Activated naive CD8-positive, alpha-beta T cell treated with anti-CD3 and anti-CD28 coated beads for 36 hours (primary cell): Measurements from ENCODE around the gene MTREX. TPM values are rescaled to one million over a fixed set of nuclear protein-coding genes. Genes with fewer than 3 reads are reported as not detected.

Experiments used
- DNase-seq: peaks from one replicate; pipeline ENCODE4 v3.0.0; 2021
- H3K27ac Mint-ChIP-seq: one replicate; pipeline ENCODE4 v1.8.0; 2022; ENCODE audit warnings: mild to moderate bottlenecking, moderate library complexity, mixed read lengths
- H3K27me3 Mint-ChIP-seq: one replicate; pipeline ENCODE4 v1.8.0; 2022; ENCODE audit warnings: mild to moderate bottlenecking, mixed read lengths
- H3K36me3 Mint-ChIP-seq: one replicate; pipeline ENCODE4 v1.8.0; 2021; ENCODE audit warnings: mild to moderate bottlenecking, mixed read lengths
- H3K4me1 Mint-ChIP-seq: one replicate; pipeline ENCODE4 v1.8.0; 2021; ENCODE audit warnings: mixed read lengths
- H3K4me3 Mint-ChIP-seq: one replicate; pipeline ENCODE4 v1.8.0; 2022; ENCODE audit warnings: mild to moderate bottlenecking, moderate library complexity, mixed read lengths
- H3K9me3 Mint-ChIP-seq: one replicate; pipeline ENCODE4 v1.8.0; 2022; ENCODE audit warnings: mixed read lengths
- total RNA-seq, 2 experiments: library from RNA; stranded (reverse); gene quantifications; one replicate each; pipeline ENCODE4 v1.2.3, GENCODE V29; 2021

Gene MTREX
- total RNA-seq, 2 experiments from 2014 or later: 96.6 to 107 TPM

DNA sequence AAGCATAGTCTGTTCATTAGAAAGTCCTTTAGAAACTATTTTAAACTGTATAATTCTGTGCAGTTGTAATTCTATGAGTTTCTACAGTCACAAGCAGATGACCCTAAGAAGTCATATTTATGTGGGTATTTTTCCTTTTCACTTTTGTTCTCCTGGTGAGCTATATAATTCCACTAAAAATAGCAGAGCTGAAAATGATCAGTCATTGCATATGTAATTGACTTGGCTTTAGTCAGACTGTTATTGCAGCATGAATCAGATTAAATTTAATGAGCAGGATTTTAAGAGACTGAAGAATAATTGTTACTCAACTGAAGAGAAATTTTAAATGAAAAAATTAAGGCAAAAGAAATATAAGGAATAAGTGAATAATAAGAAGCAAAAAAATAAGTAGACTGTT is 108.5 kb downstream of the MTREX start:
- H3K27ac Mint-ChIP-seq: no peak overlapping the region
- H3K4me3 Mint-ChIP-seq: no peak overlapping the region
- peaks cover 6% of the 10 kb centered on the region for H3K4me1 Mint-ChIP-seq
- no peak for DNase-seq
- H3K36me3 Mint-ChIP-seq: peaks cover 21% of the 10 kb centered on the region
- H3K9me3 Mint-ChIP-seq: no peaks in the 10 kb centered on the region
- H3K27me3 Mint-ChIP-seq: no peaks in the 10 kb centered on the region

- Mint-ChIP-seq H3K9me3 (no peaks in the 10 kb centered on the region), H3K4me1 (peaks cover 4% of the 10 kb centered on the region), H3K27me3 (no peaks in the 10 kb centered on the region), H3K27ac (no peak overlapping the region), H3K4me3 (no peak overlapping the region), H3K36me3 (peaks cover 42% of the 10 kb centered on the region)
- DNase-seq: no peak
Observed at GRCh38 chr5:55418994-55419968, 111.5 kb downstream of the MTREX start.

- H3K27ac Mint-ChIP-seq: no peak overlapping the region
- peaks cover 4% of the 10 kb centered on the region for H3K4me1 Mint-ChIP-seq
- H3K36me3 Mint-ChIP-seq: peaks cover 41% of the 10 kb centered on the region
- no peaks in the 10 kb centered on the region for H3K27me3 Mint-ChIP-seq
- no peak overlapping the region for H3K4me3 Mint-ChIP-seq
- no peak for DNase-seq
- no peaks in the 10 kb centered on the region for H3K9me3 Mint-ChIP-seq
Observed at GRCh38 chr5:55421074-55421529, 113.3 kb downstream of the MTREX start.

- no peak overlapping the region for H3K4me3 Mint-ChIP-seq
- H3K36me3 Mint-ChIP-seq: peaks cover 81% of the 10 kb centered on the region
- DNase-seq: no peak
- H3K4me1 Mint-ChIP-seq: peaks cover under 1% of the 10 kb centered on the region
- H3K27ac Mint-ChIP-seq: no peak overlapping the region
- peaks cover 19% of the 10 kb centered on the region for H3K9me3 Mint-ChIP-seq
- H3K27me3 Mint-ChIP-seq: no peaks in the 10 kb centered on the region
Observed at GRCh38 chr5:55426455-55426854, 118.7 kb downstream of the MTREX start.

GRCh38 chr5:55427157-55427556 is 119.4 kb downstream of the MTREX start:
- H3K27me3 Mint-ChIP-seq: no peaks in the 10 kb centered on the region

GRCh38 chr5:55429221-55429612 is 121.4 kb downstream of the MTREX start:
- H3K9me3 Mint-ChIP-seq: peaks cover 38% of the 10 kb centered on the region

More at GRCh38 chr5:55427157-55427556, 119.4 kb downstream of the MTREX start:
- peaks cover 23% of the 10 kb centered on the region for H3K9me3 Mint-ChIP-seq
- no peaks in the 10 kb centered on the region for H3K4me1 Mint-ChIP-seq
- peaks cover 81% of the 10 kb centered on the region for H3K36me3 Mint-ChIP-seq
- no peak for DNase-seq
- H3K27ac Mint-ChIP-seq: no peak overlapping the region
- no peak overlapping the region for H3K4me3 Mint-ChIP-seq

GRCh38 chr5:55429613-55430253 is 121.9 kb downstream of the MTREX start:
- Mint-ChIP-seq H3K27ac (no peak overlapping the region), H3K9me3 (peaks cover 43% of the 10 kb centered on the region), H3K36me3 (peaks cover 86% of the 10 kb centered on the region), H3K4me3 (no peak overlapping the region), H3K4me1 (no peaks in the 10 kb centered on the region), H3K27me3 (no peaks in the 10 kb centered on the region)
- no peak for DNase-seq

More at GRCh38 chr5:55429221-55429612, 121.4 kb downstream of the MTREX start:
- H3K36me3 Mint-ChIP-seq: peaks cover 84% of the 10 kb centered on the region
- no peak overlapping the region for H3K4me3 Mint-ChIP-seq
- no peaks in the 10 kb centered on the region for H3K4me1 Mint-ChIP-seq
- H3K27ac Mint-ChIP-seq: no peak overlapping the region
- no peak for DNase-seq
- no peaks in the 10 kb centered on the region for H3K27me3 Mint-ChIP-seq

- no peaks in the 10 kb centered on the region for H3K4me1 Mint-ChIP-seq
- H3K27ac Mint-ChIP-seq: peak overlapping the region; percentile 2
- H3K27me3 Mint-ChIP-seq: no peaks in the 10 kb centered on the region
- no peak for DNase-seq
- H3K4me3 Mint-ChIP-seq: no peak overlapping the region
- H3K36me3 Mint-ChIP-seq: peaks cover 89% of the 10 kb centered on the region
- peaks cover 57% of the 10 kb centered on the region for H3K9me3 Mint-ChIP-seq
Observed at GRCh38 chr5:55432549-55432948, 124.8 kb downstream of the MTREX start.

- DNase-seq: no peak
- H3K27ac Mint-ChIP-seq: peak overlapping the region; percentile 1
- H3K27me3 Mint-ChIP-seq: no peaks in the 10 kb centered on the region
- peaks cover 34% of the 10 kb centered on the region for H3K4me1 Mint-ChIP-seq
- peaks cover 55% of the 10 kb centered on the region for H3K36me3 Mint-ChIP-seq
- no peak overlapping the region for H3K4me3 Mint-ChIP-seq
- peaks cover 32% of the 10 kb centered on the region for H3K9me3 Mint-ChIP-seq
Observed at GRCh38 chr5:55437452-55437851, 129.7 kb downstream of the MTREX start.

- Mint-ChIP-seq H3K9me3 (peaks cover 28% of the 10 kb centered on the region), H3K4me3 (no peak overlapping the region), H3K27me3 (no peaks in the 10 kb centered on the region), H3K4me1 (peaks cover 34% of the 10 kb centered on the region), H3K36me3 (peaks cover 51% of the 10 kb centered on the region), H3K27ac (no peak overlapping the region)
- no peak for DNase-seq
Observed at GRCh38 chr5:55437859-55438206, 130.0 kb downstream of the MTREX start.

DNA sequence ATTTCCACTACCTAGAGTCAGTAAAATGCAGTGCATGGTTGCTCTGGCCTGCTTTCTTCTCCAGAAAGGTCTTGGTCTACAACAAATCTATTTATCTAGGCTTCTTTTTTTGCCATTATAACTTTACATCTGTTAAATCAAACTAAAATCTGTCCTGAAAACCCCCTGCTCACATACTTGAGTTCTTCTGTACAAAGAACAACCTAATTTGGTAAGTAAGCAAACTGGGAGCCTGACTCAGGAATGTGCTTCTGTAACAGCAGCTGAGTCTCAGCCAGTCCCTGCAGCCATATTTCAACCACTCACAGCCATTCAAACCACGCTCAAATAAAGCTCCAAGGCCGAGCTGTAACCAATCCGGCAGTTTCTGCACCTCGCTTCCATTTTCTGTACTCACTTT is 131.2 kb downstream of the MTREX start:
- Mint-ChIP-seq H3K4me1 (peaks cover 34% of the 10 kb centered on the region), H3K27ac (no peak overlapping the region), H3K36me3 (peaks cover 41% of the 10 kb centered on the region)

DNA sequence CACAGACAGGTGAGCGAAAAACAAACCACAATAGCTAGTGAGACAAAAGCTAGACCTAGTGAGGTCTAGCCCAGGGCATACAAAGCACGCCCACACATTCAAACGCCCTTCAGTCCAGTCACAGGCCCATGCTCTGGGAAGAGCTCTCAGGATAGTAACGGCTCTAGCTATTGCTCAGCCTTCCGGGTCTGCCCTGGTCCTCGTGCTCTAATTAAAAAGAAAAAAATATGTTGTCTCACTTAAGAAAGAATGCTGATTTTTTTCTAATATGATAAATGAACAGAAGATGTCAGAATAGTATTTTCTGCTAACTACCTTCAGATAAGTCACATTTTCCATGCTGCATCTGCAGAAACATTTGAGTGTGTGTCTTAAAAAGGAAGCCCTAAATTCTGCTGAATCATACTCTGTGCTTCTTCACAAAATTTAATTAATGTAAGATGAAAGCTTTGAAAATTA is 132.4 kb downstream of the MTREX start:
- peak; percentile 12 for DNase-seq
- Mint-ChIP-seq H3K9me3 (peaks cover 9% of the 10 kb centered on the region), H3K4me3 (peak overlapping the region; percentile 24), H3K4me1 (peaks cover 34% of the 10 kb centered on the region), H3K27me3 (no peaks in the 10 kb centered on the region), H3K27ac (peak overlapping the region; percentile 71), H3K36me3 (peaks cover 28% of the 10 kb centered on the region)

More for the DNA sequence above, 131.2 kb downstream of the MTREX start:
- no peak overlapping the region for H3K4me3 Mint-ChIP-seq
- peaks cover 21% of the 10 kb centered on the region for H3K9me3 Mint-ChIP-seq
- no peaks in the 10 kb centered on the region for H3K27me3 Mint-ChIP-seq
- DNase-seq: no peak

DNA sequence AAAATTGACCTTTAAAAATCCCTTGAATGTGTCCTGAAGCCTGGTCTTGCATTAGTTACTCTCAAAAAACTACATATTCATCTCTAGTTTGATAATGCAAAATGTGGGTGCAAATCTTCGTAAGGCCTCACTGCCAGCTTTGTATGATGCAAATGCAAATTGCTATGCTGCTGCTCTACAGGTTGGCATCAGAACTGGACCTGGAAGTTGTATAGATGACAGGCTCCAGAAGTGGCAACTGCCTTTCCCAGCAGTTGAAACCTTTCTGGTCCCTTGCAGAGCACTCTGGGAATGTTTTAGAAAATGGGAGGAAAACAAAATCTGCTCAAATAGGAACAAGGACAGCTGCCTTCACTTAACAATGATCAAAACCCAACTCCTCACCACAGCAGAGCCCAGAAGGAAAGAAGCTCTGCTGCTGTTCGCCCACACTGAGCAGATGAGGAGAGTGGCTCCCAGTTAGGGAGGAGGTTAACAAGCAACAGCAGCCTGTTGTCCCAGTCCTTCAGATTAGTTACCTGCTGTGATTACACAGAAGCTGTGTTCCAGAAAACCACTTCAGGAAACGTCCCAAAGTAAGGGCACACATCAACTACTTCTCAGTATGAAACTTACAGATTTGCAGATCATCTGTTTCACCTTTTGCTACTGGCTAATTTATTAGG is 133.4 kb downstream of the MTREX start:
- DNase-seq: no peak
- Mint-ChIP-seq H3K4me3 (no peak overlapping the region), H3K27me3 (no peaks in the 10 kb centered on the region), H3K27ac (peak overlapping the region; percentile 49), H3K4me1 (peaks cover 34% of the 10 kb centered on the region), H3K9me3 (peaks cover 2% of the 10 kb centered on the region), H3K36me3 (peaks cover 18% of the 10 kb centered on the region)

DNA sequence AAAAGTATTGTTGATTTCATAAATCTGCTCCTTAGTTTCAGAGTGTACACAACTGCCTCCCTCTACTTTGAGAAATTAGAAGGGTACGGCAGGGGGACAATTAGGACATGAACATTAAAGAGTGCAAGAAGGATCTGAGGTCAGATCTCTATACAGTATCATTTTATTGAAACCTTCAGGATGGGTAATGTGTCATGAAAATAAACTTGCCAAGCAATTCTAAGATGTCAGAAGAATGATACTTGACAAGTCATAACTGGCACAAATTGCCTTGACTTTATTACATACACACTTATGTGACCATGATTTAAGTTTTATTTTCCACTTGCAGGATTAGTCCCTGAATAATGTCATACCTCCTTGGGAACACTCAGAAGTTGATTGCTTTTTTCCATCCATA is 134.2 kb downstream of the MTREX start:
- H3K4me1 Mint-ChIP-seq: peaks cover 34% of the 10 kb centered on the region
- H3K4me3 Mint-ChIP-seq: no peak overlapping the region
- peaks cover 16% of the 10 kb centered on the region for H3K36me3 Mint-ChIP-seq
- H3K9me3 Mint-ChIP-seq: no peaks in the 10 kb centered on the region
- H3K27ac Mint-ChIP-seq: no peak overlapping the region
- DNase-seq: no peak
- H3K27me3 Mint-ChIP-seq: no peaks in the 10 kb centered on the region

GRCh38 chr5:55445791-55446190 is 138.0 kb downstream of the MTREX start:
- no peak for DNase-seq
- Mint-ChIP-seq H3K27ac (no peak overlapping the region), H3K4me3 (no peak overlapping the region), H3K27me3 (no peaks in the 10 kb centered on the region), H3K4me1 (peaks cover 15% of the 10 kb centered on the region), H3K9me3 (no peaks in the 10 kb centered on the region), H3K36me3 (peaks cover 2% of the 10 kb centered on the region)
